Measurements from ENCODE around the gene PLAA. TPM values are rescaled to one million over a fixed set of nuclear protein-coding genes. Genes with fewer than 3 reads are reported as not detected.

Gene PLAA
- total and polyA plus RNA-seq, 10 of the 15 experiments (the other 5 are each of a cell fraction or from before 2014, with no cell fraction given): 5.6 to 42.4 (median 34.1) TPM

DNA sequence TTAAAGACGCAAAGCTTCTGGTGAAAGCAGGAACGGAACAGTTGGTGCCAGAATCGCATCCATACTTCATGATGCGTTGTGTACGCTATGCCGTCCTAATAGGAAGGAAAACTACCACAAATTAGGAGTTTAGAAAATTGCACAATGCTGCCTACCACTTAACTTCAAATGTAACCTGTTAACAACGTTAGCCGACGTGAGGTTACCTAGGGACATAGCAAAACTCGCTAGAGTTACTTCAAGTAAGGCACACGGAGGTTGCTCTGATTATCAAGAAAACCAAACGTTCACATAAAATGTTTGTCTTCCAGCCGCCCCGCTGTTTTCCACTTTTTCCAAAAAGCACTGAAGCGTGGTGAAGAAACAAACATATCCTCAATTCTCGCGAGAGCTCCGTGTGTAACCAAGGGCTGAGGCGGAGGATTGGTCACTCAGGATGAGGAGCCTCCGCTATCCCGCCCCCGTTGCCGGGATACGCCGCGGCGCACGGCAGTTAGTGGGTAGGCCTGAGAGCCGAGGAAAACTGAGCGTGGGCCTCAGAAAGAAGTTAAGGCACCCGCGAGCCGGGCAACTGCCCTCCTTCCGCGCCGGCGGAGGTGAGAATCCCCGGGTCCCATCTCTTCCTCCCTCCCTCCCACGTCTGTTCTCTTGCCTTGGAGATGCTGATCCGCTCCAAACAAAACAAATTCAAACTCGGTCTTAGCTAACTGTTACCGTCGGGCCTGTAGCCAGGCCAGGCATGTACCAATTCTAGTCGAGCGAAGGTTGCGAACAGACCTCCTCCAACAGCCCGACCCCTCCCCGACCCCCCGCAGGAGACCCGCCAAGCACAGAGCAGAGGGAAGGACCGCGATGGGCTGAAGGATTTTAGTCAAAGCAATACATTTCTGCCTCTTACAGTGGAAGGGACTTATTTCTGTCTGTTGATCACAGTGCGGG is 9.1 kb upstream of the PLAA start, which contains the start of gene IFT74 (continued):
- TF ChIP-seq, protein P1, sequence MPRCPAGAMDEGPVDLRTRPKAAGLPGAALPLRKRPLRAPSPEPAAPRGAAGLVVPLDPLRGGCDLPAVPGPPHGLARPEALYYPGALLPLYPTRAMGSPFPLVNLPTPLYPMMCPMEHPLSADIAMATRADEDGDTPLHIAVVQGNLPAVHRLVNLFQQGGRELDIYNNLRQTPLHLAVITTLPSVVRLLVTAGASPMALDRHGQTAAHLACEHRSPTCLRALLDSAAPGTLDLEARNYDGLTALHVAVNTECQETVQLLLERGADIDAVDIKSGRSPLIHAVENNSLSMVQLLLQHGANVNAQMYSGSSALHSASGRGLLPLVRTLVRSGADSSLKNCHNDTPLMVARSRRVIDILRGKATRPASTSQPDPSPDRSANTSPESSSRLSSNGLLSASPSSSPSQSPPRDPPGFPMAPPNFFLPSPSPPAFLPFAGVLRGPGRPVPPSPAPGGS (IDR thresholded peaks at IDR 0.05; ENCODE audit: borderline replicate concordance, insufficient read depth, low read depth, low read length, poor library complexity, severe bottlenecking): no peak
- TF ChIP-seq BRCA1 (IDR thresholded peaks at IDR 0.05; ENCODE audit: low read depth, low read length) (peak; percentile 72), PAX8 (IDR thresholded peaks at IDR 0.05) (peak; percentile 91; the same call in 1 of the 2 replicates), CHD2 (IDR thresholded peaks at IDR 0.05; ENCODE audit: borderline replicate concordance, low read depth, low read length) (peak; percentile 98), EGR1 (IDR thresholded peaks at IDR 0.05; ENCODE audit: borderline replicate concordance in 1 of 2, low read depth in 2 of 2, low read length in 2 of 2) (peak in 1 of 2 experiments; percentile 47; a peak in 1 of 3 replicates), NR2C2 (IDR thresholded peaks at IDR 0.05; ENCODE audit: borderline replicate concordance, control insufficient read depth, insufficient read length, low read depth) (no peak), RUNX3 (IDR thresholded peaks at IDR 0.05; ENCODE audit: low read length) (no peak), MYC (IDR thresholded peaks at IDR 0.05; ENCODE audit: insufficient read depth, insufficient read length, insufficient replicate concordance, low read length, severe bottlenecking) (no peak), ZNF217 (IDR thresholded peaks at IDR 0.05) (no peak), TAF1 (IDR thresholded peaks at IDR 0.05; ENCODE audit: borderline replicate concordance, low read depth, low read length) (0 out of 2 replicates have a peak, but pooled peaks have one; percentile 24), SIX5 (IDR thresholded peaks at IDR 0.05; ENCODE audit: low read depth, low read length, severe bottlenecking) (no peak), IKZF1 (conservative IDR thresholded peaks at IDR 0.05) (peak; percentile 82), BHLHE40 (IDR thresholded peaks at IDR 0.05; ENCODE audit: borderline replicate concordance in 1 of 2, low read depth in 2 of 2, low read length in 1 of 2) (peak in 1 of 2 experiments; percentile 14; a peak in 1 of 4 replicates), PAX5 (IDR thresholded peaks at IDR 0.05; ENCODE audit: borderline replicate concordance, low read depth, low read length) (peak; percentile 91), NR2F1 (conservative IDR thresholded peaks at IDR 0.05) (no peak), EED (IDR thresholded peaks at IDR 0.05; ENCODE audit: low read depth) (peak; percentile 21; the same call in 1 of the 2 replicates), MTA2 (IDR thresholded peaks at IDR 0.05; ENCODE audit: low read depth) (no peak), SREBF1 (IDR thresholded peaks at IDR 0.05; ENCODE audit: low read length) (no peak), CHD1 (IDR thresholded peaks at IDR 0.05; ENCODE audit: low read depth, low read length) (no peak), EP300 (IDR thresholded peaks at IDR 0.05; ENCODE audit: borderline replicate concordance in 1 of 2, control insufficient read depth in 1 of 2, low read depth in 2 of 2, low read length in 2 of 2) (no peak), POLR2AphosphoS5 (IDR thresholded peaks at IDR 0.05; ENCODE audit: low read length) (peak; percentile 54; the same call in 1 of the 2 replicates), NFYB (IDR thresholded peaks at IDR 0.05; ENCODE audit: insufficient read depth, low read depth, low read length) (peak; percentile 80), JUND (IDR thresholded peaks at IDR 0.05; ENCODE audit: low read depth, low read length) (no peak), RCOR1 (conservative IDR thresholded peaks at IDR 0.05; ENCODE audit: low read depth, low read length) (0 out of 2 replicates have a peak, but pooled peaks have one; percentile 67)
- TF ChIP-seq, protein P2, sequence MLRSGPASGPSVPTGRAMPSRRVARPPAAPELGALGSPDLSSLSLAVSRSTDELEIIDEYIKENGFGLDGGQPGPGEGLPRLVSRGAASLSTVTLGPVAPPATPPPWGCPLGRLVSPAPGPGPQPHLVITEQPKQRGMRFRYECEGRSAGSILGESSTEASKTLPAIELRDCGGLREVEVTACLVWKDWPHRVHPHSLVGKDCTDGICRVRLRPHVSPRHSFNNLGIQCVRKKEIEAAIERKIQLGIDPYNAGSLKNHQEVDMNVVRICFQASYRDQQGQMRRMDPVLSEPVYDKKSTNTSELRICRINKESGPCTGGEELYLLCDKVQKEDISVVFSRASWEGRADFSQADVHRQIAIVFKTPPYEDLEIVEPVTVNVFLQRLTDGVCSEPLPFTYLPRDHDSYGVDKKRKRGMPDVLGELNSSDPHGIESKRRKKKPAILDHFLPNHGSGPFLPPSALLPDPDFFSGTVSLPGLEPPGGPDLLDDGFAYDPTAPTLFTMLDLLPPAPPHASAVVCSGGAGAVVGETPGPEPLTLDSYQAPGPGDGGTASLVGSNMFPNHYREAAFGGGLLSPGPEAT (IDR thresholded peaks at IDR 0.05; ENCODE audit: low read depth): peak; percentile 58
